ENCODE data around the gene SESN1. TPM values are rescaled to one million over a fixed set of nuclear protein-coding genes. Genes with fewer than 3 reads are reported as not detected.

Gene SESN1
- total RNA-seq, 2 experiments from 2014 or later: 10.8 to 13.8 TPM

- CTCF ChIA-PET (ENCODE audit: unreplicated experiment): no interaction called here
Measured at GRCh38 chr6:108941281-108941680, 153.4 kb downstream of the SESN1 start.

GRCh38 chr6:108940741-108941140 lies 153.9 kb downstream of the SESN1 start:
- H3K36me3 ChIP-seq (ENCODE audit: insufficient read depth, low read length): no peaks in the 10 kb centered on the region
- POLR2A ChIA-PET: interaction anchor here (0.6 to 1.5 kb wide), 3 partner anchors 14 to 23 kb away, joined by 3 to 4 read pairs (median 4); no protein-coding TSS in a partner anchor
- no peaks in the 10 kb centered on the region for H3K9me2 ChIP-seq (ENCODE audit: insufficient read depth, low read length)
- no peaks in the 10 kb centered on the region for H4K20me1 ChIP-seq (ENCODE audit: insufficient read depth, low read length)
- H3K4me3 ChIP-seq (ENCODE audit: low read depth, low read length, poor library complexity, severe bottlenecking): no peak overlapping the region
- no peaks in the 10 kb centered on the region for H3K79me2 ChIP-seq (ENCODE audit: insufficient read depth, low read depth, low read length)
- intact Hi-C loops (cut with micrococcal nuclease; ENCODE audit: unreplicated experiment): no loop called here
- H2AFZ ChIP-seq (ENCODE audit: low read length): no peak overlapping the region
- CTCF ChIA-PET (ENCODE audit: unreplicated experiment): no interaction called here
- TF ChIP-seq CTCF (conservative IDR thresholded peaks at IDR 0.05; ENCODE audit: low read length) (no peak), EZH2phosphoT487 (IDR thresholded peaks at IDR 0.05; ENCODE audit: borderline replicate concordance, low read depth, low read length) (no peak)
- H3K4me1 ChIP-seq (ENCODE audit: insufficient read depth, low read length, poor library complexity, severe bottlenecking): peaks cover 24% of the 10 kb centered on the region
- no peak overlapping the region for H3K4me2 ChIP-seq (ENCODE audit: low read length)
- H3K27ac ChIP-seq (ENCODE audit: low read depth, low read length, poor library complexity, severe bottlenecking): no peak overlapping the region
- no peaks in the 10 kb centered on the region for H3K9me3 ChIP-seq (ENCODE audit: low read length)
- BruUV-seq (replicated peaks): no TSS peak
- no peak for DNase-seq (ENCODE audit: low spot score)

More at GRCh38 chr6:108941281-108941680, 153.4 kb downstream of the SESN1 start:
- H3K9me2 ChIP-seq (ENCODE audit: insufficient read depth, low read length): no peaks in the 10 kb centered on the region
- intact Hi-C loops (cut with micrococcal nuclease; ENCODE audit: unreplicated experiment): no loop called here
- POLR2A ChIA-PET: interaction anchor here (0.6 to 1.5 kb wide), 3 partner anchors 16 to 1119 kb away, joined by 3 to 4 read pairs (median 4); no protein-coding TSS in a partner anchor
- H4K20me1 ChIP-seq (ENCODE audit: insufficient read depth, low read length): no peaks in the 10 kb centered on the region
- no peak for DNase-seq (ENCODE audit: low spot score)
- H3K27ac ChIP-seq (ENCODE audit: low read depth, low read length, poor library complexity, severe bottlenecking): no peak overlapping the region
- no peaks in the 10 kb centered on the region for H3K36me3 ChIP-seq (ENCODE audit: insufficient read depth, low read length)
- no TSS peak for BruUV-seq (replicated peaks)
- peaks cover 24% of the 10 kb centered on the region for H3K4me1 ChIP-seq (ENCODE audit: insufficient read depth, low read length, poor library complexity, severe bottlenecking)
- H3K4me3 ChIP-seq (ENCODE audit: low read depth, low read length, poor library complexity, severe bottlenecking): no peak overlapping the region
- no peak overlapping the region for H3K4me2 ChIP-seq (ENCODE audit: low read length)
- no peaks in the 10 kb centered on the region for H3K79me2 ChIP-seq (ENCODE audit: insufficient read depth, low read depth, low read length)
- no peak overlapping the region for H2AFZ ChIP-seq (ENCODE audit: low read length)
- no peak for TF ChIP-seq EZH2phosphoT487 (IDR thresholded peaks at IDR 0.05; ENCODE audit: borderline replicate concordance, low read depth, low read length)
- no peak for TF ChIP-seq CTCF (conservative IDR thresholded peaks at IDR 0.05; ENCODE audit: low read length)
- H3K9me3 ChIP-seq (ENCODE audit: low read length): no peaks in the 10 kb centered on the region

- no peaks in the 10 kb centered on the region for H3K36me3 ChIP-seq (ENCODE audit: insufficient read depth, low read length)
- H3K27ac ChIP-seq (ENCODE audit: low read depth, low read length, poor library complexity, severe bottlenecking): no peak overlapping the region
- no peaks in the 10 kb centered on the region for H4K20me1 ChIP-seq (ENCODE audit: insufficient read depth, low read length)
- intact Hi-C loops (cut with micrococcal nuclease; ENCODE audit: unreplicated experiment): no loop called here
- no peak for DNase-seq (ENCODE audit: low spot score)
- H3K9me2 ChIP-seq (ENCODE audit: insufficient read depth, low read length): no peaks in the 10 kb centered on the region
- no peak overlapping the region for H3K4me2 ChIP-seq (ENCODE audit: low read length)
- no peak for TF ChIP-seq CTCF (conservative IDR thresholded peaks at IDR 0.05; ENCODE audit: low read length)
- TF ChIP-seq EZH2phosphoT487 (IDR thresholded peaks at IDR 0.05; ENCODE audit: borderline replicate concordance, low read depth, low read length): no peak
- H3K4me3 ChIP-seq (ENCODE audit: low read depth, low read length, poor library complexity, severe bottlenecking): no peak overlapping the region
- H3K9me3 ChIP-seq (ENCODE audit: low read length): no peaks in the 10 kb centered on the region
- H2AFZ ChIP-seq (ENCODE audit: low read length): no peak overlapping the region
- POLR2A ChIA-PET: no interaction called here
- CTCF ChIA-PET (ENCODE audit: unreplicated experiment): interaction anchor here (1.0 kb wide), 1 partner anchor 22 kb away, joined by 3 read pairs; no protein-coding TSS in a partner anchor
- BruUV-seq (replicated peaks): no TSS peak
- H3K4me1 ChIP-seq (ENCODE audit: insufficient read depth, low read length, poor library complexity, severe bottlenecking): peaks cover 4% of the 10 kb centered on the region
- no peaks in the 10 kb centered on the region for H3K79me2 ChIP-seq (ENCODE audit: insufficient read depth, low read depth, low read length)
Measured at GRCh38 chr6:108937170-108937569, 157.5 kb downstream of the SESN1 start.

Measured in OCI-LY7 (cell line).